ENCODE measurements around the gene MAP1LC3C. TPM values are rescaled to one million over a fixed set of nuclear protein-coding genes. Genes with fewer than 3 reads are reported as not detected.

The MAP1LC3C gene
- total RNA-seq, 2 donors from 2014 or later = not detected

DNA sequence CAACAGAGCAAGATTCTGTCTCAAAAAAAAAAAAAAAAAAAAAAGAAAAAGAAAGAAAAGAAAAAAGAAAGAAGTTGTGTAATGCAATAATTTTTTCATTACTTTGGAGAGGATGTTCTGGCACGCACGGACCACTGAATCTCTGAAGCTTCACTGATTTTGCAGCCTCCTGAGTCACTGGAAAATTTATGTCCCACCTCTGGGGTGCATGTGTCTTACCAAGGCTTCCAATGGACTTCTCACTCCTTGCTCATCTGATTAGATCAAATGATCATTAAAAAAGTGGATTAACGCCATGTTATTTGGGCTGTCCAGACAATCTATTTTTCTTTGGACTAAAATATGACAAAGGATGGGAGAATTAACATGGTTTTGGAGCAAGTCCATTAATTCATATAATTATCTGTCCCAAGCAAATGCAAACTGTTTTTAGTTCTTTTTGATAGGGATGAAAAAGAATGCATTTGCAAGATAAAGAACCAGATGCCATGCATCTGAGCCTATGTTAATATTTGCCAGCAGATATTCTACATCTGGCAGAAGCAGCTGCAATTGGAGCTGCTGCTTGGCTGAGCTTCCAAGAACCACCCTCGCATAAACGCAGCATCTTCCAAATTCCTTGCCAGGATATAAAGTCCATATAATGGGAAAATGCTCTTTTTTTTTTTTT lies 10.1 kb upstream of the MAP1LC3C start:
- no peaks in the 10 kb centered on the region for H3K36me3 ChIP-seq
- H3K27me3 ChIP-seq = no peaks in the 10 kb centered on the region
- no peak overlapping the region for H3K27ac ChIP-seq
- DNase-seq (ENCODE audit: low spot score) = no peak
- no peaks in the 10 kb centered on the region for H3K4me1 ChIP-seq
- H3K4me3 ChIP-seq = no peak overlapping the region
- TF ChIP-seq, protein P1, sequence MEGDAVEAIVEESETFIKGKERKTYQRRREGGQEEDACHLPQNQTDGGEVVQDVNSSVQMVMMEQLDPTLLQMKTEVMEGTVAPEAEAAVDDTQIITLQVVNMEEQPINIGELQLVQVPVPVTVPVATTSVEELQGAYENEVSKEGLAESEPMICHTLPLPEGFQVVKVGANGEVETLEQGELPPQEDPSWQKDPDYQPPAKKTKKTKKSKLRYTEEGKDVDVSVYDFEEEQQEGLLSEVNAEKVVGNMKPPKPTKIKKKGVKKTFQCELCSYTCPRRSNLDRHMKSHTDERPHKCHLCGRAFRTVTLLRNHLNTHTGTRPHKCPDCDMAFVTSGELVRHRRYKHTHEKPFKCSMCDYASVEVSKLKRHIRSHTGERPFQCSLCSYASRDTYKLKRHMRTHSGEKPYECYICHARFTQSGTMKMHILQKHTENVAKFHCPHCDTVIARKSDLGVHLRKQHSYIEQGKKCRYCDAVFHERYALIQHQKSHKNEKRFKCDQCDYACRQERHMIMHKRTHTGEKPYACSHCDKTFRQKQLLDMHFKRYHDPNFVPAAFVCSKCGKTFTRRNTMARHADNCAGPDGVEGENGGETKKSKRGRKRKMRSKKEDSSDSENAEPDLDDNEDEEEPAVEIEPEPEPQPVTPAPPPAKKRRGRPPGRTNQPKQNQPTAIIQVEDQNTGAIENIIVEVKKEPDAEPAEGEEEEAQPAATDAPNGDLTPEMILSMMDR (IDR thresholded peaks at IDR 0.05) = no peak
- H3K9me3 ChIP-seq = no peaks in the 10 kb centered on the region

DNA sequence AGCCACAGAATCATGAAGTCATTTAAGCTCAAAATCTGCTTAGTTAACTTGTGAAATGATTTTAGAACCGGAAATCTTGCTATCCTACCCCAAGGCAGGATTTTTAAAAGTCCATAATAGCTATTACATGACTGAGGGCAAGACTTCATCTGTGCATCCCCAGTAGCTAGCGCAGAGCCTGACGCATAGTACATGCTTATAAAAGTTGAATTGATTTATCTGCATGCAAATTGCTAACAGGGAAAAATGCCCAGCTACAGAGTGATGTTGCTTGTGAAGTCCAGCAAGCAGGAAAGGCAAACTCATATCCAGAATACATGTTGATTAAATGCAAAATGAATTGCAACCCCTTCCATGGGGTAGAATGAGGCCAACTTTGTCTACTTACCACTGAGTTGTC lies 8.1 kb upstream of the MAP1LC3C start:
- H3K27ac ChIP-seq = no peak overlapping the region
- no peaks in the 10 kb centered on the region for H3K27me3 ChIP-seq
- H3K4me3 ChIP-seq = no peak overlapping the region
- no peaks in the 10 kb centered on the region for H3K36me3 ChIP-seq
- no peaks in the 10 kb centered on the region for H3K4me1 ChIP-seq
- DNase-seq (ENCODE audit: low spot score) = no peak
- no peaks in the 10 kb centered on the region for H3K9me3 ChIP-seq
- TF ChIP-seq, protein P1 (IDR thresholded peaks at IDR 0.05) = no peak

DNA sequence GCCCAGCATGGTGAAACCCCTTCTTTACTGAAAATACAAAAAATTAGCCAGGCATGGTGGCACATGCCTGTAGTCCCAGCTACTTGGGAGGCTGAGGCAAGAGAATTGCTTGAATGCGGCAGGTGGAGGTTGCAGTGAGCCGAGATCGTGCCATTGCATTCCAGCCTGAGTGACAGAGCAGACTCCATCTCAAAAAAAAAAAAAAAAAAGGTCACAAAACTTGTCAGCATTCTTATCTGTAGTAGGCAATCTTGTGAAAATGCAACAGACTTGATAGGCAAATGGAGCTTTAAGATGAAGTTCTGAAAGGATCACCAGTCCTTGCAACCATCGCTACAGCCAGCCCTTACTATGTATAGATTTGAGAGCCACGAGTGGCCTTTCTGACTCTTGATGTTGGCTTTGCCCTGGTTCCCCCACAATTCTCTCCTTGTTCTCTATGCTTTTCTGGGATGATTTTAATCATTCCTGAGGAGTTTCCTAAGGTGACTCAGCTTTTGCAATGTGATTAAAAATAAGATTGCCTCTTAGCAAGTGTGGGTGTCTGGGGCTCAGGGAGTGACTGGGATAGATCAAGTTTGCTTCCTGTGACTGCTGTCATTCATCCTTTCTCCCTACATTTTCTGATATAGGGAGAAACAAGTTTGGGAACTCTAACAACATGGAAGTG lies 7.1 kb upstream of the MAP1LC3C start:
- TF ChIP-seq, protein P1 (IDR thresholded peaks at IDR 0.05) = no peak
- no peaks in the 10 kb centered on the region for H3K36me3 ChIP-seq
- H3K4me3 ChIP-seq = no peak overlapping the region
- no peak for DNase-seq (ENCODE audit: low spot score)
- no peaks in the 10 kb centered on the region for H3K4me1 ChIP-seq
- no peaks in the 10 kb centered on the region for H3K27me3 ChIP-seq
- no peaks in the 10 kb centered on the region for H3K9me3 ChIP-seq
- H3K27ac ChIP-seq = no peak overlapping the region

DNA sequence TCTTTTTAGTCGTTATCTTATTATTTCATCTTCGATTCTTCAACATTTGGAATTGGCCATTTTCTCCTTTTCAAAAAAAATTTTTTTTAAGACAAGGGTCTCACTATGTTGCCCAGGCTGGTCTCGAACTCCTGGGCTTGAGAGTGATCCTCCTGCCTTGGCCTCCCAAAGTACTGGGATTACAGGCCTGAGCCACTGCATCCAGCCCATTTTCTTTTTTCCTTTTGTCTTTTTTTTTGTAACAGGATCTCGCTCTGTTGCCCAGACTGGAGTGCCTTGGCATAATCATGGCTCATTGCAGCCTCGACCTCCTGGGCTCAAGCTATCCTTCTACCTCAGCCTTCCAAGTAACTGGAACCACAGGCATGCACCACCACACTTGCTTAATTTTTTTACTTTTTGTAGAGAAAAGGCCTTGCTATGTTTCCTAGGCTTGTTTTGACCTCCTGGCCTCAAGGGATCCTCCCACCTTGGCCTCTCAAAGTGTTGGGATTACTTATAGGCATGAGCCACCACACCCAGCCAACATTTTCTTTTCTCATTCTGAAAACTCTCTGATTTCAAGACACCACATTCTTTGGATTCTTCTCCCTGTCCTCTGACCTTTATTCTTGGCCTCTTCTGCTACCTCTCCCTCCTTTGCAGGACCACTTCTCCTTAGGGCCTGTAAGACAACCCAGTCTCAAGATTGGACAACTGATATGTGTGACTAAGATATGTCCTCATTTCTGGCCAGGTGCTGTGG lies 6.0 kb upstream of the MAP1LC3C start:
- H3K4me1 ChIP-seq = no peaks in the 10 kb centered on the region
- no peak overlapping the region for H3K4me3 ChIP-seq
- DNase-seq (ENCODE audit: low spot score) = no peak
- H3K27ac ChIP-seq = no peak overlapping the region
- no peaks in the 10 kb centered on the region for H3K36me3 ChIP-seq
- H3K9me3 ChIP-seq = no peaks in the 10 kb centered on the region
- H3K27me3 ChIP-seq = no peaks in the 10 kb centered on the region
- TF ChIP-seq, protein P1 (IDR thresholded peaks at IDR 0.05) = no peak

DNA sequence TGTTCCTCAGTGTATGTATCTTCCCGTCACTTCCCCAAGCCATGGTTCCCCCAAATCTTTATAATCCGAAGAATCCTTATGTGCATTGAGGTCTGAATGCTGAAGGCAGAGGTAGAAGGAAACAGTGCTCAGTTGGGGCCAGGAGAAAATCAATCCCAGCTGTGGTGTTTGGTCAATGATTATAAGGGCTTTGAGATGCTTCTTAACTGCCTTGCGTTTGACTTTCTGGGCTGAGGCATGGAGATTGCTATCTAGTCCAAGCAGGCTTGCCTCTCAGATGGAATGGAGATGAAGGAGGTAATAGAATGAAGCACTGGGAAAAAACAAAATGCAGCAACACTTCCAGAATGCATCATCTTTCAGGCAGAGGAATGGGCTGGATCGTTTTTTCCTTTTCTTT lies 3.6 kb upstream of the MAP1LC3C start:
- H3K9me3 ChIP-seq = no peaks in the 10 kb centered on the region
- H3K4me3 ChIP-seq = no peak overlapping the region
- TF ChIP-seq, protein P1 (IDR thresholded peaks at IDR 0.05) = no peak
- H3K4me1 ChIP-seq = peaks cover 0 to 8% of the 10 kb centered on the region in 2 donors
- no peaks in the 10 kb centered on the region for H3K27me3 ChIP-seq
- H3K36me3 ChIP-seq = no peaks in the 10 kb centered on the region
- no peak overlapping the region for H3K27ac ChIP-seq
- DNase-seq (ENCODE audit: low spot score) = no peak
